Measurements from ENCODE around the gene ACOXL.

ACOXL gene

DNA sequence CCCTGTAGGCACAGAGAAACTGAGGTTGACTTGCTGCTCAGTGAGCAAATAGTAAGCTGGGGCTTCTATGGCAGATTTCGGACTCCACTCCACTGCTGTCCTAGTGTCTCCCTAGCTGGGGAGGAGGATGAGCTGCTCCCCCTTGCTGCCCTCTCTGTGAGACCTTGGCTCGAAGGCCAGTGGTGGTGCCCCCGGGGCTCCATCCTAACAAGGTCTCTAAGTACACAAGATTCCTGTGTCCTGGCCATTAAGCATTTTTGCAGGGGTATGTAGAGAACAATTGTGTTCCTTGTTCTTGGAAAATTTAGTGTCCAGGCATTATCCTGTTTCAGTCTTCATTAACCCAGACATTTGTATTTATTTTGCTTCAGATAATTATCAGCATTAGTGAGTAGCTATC lies 367.0 kb downstream of the ACOXL start:
- DNase-seq = no peak

DNA sequence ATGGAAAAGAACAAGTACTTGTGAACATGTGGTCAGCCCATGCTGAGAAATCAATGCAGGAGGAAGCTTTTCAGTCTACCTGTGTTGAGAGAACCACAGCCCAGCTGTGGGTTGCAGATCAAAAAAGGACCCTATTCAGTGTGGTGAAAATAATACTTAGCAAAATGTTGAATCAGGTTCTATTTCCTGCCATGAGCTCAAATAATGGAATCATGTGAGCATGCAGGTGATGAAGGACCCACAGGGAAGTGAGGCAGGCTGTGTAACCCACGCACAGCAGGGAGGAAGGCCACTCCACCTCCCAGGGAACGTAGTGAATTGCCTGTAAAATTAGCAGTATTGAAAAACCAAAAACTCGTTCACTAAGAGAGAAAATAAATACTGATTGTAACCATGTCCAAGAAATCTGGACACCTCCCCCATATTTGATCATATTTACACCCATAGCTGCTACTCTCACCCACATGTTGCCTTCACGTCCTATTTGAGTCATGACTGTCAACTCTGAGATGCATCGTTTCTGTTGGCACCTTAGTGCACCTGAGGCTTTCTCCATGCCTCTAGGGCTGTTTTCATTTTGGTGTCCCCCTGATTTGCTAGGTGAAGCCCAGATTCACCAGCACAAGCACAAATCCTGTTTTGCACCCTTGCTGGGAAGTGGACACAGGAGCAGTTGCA lies 367.9 kb downstream of the ACOXL start:
- no peak for DNase-seq

DNA sequence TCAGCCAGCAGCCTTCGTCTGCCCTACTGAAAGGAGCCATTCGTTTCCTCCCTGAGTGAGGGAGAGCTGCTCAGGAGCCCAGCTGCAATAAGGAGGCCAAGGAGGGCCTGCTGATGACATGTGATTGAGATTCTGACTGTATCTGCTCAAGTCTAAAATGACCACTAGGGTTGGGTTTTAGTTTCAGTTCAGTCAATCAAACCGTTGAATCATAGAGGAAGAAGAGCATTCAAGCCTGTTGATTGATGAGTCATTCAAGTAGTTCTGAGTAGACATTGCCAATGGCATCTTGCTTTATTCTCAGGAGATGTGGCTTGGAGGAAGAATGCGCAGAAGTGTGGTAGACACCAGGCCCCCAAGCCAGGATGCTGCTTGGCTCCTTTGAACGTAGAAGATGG lies 368.4 kb downstream of the ACOXL start:
- DNase-seq = no peak

DNA sequence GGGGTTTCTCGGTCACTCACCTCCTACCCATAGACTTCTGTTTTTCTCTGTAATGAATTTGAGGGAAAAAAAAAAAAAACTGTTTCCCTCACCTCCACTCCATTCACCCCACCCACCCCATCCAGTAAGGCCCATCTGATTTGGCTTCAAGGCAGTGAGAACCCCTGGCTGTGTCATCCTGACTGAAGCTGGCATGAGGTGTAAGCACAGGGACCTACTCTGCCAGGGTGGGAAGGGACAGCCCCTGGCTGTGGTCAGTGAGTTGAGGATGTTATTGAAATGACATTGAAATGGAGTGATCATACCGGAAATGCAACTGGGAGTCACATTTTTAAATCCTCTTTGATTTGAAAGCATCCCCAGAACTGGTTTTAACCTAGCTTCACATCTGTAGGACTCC lies 369.2 kb downstream of the ACOXL start:
- DNase-seq = no peak

DNA sequence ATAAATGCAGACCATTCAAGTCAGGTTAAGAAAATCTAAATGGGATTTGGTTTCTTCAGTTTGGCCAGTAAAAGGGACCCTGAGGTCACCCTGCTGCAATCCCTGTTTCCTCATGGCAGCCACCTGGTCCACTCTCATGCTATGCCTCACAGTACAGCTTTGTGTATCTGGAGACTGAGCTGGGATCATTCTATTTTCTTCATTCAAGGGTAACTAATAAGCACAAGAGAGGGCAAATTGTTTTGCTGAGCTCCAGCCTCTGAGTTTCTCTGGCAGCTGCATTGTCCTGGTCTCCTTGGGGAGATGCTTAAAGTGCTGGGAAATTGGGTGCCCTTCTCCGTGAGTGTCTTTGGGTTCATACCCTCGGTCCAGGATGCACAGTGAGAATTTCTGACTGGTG lies 369.8 kb downstream of the ACOXL start:
- DNase-seq = no peak

DNA sequence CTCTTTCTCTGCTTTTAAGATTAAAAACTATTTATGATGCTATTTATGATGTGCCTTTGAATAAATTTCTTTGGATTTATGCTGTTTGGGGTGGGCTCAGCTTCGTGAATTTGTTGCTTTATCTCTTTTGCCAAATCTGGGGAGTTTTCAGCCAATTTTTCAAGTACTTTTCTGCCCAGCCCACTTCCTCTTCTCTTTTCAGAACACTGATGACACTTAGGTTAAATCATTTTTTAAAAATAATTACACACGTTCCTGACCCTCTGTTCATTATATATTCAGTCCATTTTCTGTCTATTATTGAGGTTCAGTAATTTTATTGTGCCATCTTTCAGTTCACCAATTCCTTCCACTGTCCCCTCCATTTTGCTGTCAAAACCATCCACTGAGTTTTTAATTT lies 373.6 kb downstream of the ACOXL start:
- no peak for DNase-seq

DNA sequence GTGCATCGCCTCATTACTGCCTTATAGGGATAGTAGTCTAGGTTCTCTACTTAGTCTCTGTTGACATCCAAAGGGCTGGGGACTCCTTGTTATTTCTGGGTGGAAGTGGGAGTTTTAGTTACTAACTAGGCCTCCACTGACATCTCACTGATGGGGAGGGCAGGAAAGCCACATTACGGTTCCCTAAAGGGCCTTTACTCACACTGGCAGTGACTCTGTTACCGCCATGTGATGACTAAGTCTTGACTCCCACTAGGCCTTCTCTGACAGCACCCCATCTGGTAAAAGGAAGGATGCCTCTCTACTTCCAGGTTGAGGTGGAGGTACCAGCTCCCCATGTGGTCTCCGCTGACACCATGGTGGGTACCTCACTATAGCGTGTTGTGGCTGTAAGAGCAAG lies 374.3 kb downstream of the ACOXL start:
- no peak for DNase-seq

DNA sequence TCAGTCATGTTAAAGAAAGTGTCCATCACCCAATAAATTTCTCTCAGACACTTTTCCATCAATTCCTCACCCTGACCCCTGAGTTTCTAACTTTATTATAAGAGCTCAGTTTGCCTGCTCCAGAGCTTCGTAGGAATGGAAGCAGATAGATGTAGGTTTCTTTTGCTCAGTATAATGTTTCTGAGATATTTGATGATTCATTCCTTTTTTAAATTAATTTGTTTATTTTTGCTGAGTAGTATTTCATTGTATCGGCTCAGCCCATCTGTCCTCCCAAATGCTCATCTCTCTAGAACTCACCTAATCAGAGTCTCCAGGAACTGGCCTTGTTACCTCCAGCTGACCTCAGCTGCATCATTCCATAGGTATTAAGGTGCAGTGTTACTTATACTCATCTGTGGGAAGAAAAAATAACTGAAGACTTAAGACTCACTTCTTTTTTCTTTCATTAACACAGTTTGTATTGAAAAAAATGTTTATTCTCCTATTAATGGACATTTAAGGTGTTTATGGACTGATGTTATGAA lies 376.4 kb downstream of the ACOXL start:
- no peak for DNase-seq

DNA sequence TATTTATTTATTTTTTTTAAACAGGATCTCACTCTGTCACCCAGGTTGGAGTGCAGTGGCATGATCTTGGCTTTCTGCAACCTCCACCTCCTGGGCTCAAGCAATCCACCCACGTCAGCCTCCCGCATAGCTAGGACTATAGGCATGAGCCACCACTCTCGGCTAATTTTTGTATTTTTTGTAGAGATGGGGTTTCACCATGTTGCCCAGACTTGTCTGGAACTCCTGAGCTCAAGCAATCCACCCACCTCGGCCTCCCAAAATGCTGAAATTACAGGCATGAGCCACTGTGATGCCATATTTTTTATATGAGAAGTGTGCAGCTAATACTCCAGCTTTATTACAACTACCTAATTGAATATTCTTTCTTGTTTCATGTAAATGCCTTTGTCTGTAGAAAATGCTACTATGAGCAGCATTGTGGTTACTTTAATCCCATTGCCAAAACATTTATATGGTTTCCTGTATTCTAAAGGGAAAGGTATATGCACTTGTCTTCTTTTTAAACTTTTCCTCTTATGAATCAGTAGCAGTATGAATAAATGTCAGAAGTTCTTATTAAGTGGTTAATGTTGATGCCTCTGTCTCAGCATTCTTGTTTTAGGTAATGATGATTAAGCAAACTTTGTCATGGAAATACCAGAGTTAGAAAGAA lies 378.9 kb downstream of the ACOXL start:
- DNase-seq = no peak

DNA sequence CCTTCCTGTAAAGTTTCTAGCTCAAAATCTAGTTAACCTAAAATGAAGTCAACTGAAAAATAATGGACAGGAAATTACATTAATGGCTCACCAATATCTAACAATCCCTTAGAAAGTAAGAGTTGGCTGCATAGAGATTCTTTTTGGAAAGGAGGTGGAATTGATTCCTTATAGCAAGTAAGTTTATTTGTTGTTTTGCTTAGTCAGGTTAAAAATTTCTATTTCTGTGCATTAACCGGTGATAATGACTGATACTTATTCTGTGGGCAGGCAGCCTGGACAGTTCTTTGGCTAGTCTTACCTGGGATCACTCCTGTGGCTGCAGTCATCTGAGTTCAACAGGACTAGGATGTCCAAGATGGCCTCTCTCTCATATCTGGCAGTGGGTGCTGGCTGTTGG lies 381.5 kb downstream of the ACOXL start:
- DNase-seq = no peak

DNA sequence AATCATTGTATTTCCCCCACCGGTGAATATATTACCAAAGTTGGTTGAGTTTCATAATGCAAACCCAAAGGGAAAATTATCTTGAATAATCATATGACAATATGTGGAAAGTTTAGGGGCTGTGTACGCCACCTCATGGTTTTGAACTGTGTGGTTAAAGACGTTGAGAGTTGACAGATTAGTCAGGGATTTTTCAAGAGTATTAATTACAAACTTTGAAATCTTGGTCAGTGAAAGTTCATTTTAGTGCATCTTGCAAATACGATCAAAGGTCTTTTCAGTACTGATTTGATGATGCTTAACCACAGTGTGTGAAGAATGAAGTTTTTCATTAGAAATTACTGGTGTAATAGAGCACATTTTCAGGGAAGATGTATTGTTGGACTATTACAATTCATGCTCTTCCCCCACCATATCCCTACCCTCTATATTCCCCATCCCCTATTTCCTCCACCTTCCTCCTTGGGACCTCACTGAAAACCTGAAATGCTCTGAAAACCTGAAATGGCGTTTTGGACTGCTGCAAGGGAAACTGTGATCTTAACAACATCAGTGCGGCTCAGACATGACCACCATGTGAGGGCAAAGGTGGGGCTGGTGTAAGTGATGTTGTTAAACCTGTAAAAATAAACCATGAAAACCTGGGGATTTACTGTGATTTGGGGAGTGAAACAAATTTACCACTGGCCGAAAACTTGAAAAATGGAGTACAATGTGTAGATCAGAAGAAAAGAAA lies 383.8 kb downstream of the ACOXL start:
- no peak for DNase-seq

DNA sequence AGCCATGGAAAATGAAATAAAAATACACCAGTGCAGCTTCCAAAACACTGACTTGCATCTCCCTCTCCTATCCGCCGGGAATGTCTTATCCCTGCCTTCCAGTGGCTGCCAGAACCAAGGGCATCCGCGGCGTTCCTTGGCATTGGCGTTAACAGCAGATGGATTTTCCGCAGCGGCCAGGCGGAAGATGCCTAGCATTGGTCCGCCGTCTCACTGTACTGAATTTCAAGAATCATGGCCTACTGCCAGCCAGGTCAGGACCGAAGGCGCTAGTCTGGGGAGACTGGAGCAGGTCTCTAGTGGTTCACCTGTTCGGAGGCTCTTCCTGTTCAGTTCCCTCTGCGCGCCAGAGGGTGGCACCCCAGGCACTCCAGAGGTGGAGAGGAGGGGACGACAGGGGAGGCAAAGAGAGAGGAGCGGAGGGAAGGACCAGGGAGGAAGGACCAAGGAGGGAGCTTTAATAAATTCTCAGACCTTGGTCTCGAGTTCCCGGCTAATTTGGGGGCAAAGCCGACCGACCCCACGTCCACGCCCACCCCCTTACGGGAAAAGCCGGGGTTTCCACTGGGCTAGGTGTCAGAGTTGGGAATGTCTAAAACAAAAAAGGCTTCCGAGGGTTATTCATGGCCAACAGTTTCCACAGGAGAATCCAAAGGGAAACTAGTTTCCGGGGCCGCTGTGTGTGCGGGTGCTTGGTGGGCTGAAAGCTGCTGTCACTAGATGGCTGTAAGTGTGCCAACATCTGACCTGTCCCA lies 384.6 kb downstream of the ACOXL start:
- DNase-seq = no peak

DNA sequence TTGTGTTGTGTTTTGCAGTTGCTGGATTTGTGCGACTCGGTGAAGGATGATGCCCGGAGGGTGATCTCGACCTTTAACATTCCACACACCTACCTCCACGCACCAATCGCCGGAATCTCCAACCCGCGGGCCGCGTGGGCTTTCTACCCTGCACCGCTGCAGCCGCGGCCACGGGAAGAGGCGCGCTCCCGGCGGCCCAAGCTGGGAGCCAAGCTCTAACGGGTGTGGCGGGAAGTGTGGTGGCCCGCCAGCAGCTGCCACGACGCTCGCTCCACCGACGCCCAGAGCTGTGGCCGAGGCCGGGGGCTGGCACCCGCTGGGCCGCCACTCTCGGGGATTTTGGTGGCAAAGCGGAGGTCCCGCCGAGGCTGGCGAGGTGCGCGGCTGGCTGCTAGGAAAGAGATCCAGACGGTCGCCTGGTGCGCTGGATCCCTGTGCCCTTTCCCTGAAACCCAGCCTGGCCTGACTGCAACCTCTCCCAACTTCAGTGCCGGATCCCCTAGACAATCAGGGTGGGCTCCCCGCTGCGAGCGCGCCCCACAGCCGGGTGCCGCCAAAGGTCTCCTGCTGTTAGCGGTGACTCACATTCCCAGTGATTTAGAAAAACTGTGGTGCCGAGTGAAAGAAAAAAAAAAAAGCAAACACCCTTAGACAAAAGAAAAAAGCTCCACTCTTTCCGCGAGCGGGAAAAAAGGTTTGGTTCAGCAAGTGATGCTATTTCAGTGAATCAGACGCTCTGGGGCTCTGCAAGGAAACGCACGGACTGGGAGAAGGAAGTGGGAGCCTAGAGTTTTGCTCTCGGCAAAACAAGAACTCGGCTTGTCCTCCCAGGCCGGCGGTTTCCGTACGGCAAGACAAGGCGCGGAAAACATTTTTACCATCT lies 385.5 kb downstream of the ACOXL start:
- no peak for DNase-seq

DNA sequence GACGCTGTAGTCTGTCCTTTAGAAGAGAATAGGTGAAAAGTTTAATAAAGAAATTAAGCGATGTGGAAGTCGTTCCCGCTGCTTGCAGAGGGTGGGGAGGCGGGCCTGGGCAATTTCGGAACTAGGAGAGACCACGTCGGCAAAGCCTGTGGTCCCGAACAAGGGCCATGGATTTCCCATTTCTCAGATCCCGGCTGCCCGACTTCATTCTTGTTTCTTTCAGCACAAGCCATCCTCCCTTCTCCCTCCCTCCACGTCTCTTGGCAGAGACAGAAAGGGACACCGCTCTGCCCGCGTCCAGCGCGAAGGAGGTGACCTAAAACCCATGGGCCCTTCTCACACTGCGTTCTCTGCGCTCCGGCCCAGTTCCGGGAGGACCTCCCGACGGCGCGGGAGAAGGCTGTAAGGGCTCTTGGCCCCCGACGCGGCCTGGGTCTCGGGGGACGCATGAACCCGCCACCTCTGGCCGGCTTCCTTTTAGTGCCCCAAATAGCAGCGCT lies 386.2 kb downstream of the ACOXL start:
- DNase-seq = no peak

DNA sequence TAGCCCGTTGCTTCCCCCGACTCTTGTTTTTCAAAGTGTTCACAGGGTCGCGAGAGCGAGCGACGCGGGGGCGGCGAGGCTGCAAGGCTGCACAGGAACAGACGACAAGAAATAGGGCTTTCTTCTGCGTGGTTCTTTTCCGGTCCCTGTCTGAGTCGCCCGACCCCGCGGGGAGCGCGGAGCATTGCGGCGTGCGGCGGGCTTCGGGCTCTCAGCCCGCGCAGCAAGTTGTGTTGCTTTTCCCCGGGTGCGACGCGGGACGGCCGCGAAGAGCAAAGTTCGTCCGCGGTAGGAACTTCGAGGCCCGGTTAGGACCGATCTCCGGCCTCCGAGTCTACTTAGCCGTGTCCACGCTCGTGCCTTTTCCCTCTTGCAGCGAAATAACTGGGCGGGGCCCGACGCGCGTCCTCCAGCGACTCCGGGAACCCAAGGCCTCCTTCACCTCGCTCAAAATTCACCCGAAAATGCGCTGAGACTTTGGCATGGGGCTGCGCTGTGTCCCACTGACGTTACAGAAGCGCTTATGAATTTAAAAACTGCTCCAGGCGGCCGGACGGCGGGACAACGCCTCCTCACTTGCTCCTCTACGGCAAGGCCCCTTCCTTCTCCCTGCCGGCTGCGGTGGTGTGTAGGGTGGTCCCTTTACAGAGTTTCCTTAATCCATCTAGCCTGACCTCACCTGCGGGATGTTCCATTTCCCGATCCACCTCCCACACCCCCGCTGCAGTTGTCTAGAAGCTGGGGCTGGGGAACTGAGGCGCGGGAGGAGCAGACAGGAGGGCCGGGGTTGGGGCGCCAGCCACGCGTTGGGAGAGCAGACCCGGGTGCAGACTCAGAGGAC lies 386.8 kb downstream of the ACOXL start:
- no peak for DNase-seq

DNA sequence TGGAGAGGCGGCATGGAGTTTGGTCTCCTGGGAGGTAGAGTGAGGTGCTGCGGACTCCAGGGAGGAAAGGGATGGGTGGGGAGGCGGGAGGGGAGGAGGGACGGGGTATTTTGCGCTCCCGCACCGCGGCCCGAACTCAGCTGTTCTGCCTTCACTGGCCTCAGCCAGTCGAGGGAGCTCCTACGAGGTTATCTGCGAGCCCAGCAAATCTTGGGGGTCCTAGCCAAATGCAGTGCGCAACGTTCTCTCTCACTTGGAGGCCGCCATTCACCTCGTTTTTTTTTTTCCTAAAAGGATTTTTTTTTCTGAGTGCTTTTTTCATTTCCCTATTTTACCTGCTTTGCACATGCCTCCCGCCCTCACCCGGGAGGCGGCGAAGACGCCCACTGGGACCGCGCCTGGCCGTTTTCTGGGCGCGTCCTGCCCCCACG lies 387.5 kb downstream of the ACOXL start:
- DNase-seq = no peak

DNA sequence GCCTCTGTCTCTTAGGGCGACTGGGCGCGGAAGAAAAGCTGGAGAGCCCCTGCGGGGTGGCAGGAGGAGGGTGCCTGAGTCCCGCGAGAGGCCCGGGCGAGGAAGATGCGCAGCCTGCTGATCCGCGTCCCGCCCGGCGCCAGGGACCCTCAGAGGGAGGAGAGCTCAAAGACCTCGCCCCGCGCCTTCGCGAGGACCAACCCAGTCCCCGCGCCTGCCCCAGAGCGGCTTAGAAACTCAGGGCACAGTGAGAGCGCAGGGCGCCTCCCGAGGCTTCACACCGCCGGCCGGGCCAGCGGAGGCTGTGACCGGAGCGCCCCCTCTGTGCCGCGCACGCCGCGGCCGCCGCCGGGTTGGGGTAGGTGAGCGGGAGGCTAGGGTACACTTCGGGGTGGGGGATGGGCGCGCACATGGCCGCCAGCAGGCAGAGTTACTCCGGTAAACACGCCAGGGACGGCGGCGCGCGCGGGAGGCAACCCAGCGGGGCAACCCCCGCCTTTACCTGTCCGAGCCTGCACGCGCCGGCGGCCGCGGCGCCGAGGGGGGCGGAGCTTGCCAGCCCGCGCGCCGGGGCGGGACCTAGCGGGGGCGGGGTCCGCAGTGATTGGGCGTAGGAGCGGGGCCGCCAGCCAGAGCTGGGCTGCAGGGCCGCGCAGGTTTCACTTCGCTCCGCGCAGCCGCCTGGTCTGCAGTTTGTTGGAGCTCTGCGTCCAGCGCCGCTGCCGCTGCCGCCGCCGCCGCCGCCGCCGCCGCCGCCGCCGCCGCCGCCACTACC lies 388.1 kb downstream of the ACOXL start, which contains the start of gene BCL2L11:
Gene BCL2L11 (plus strand): TSS at position 662 of the 775 bp plus-strand sequence. CDS start 2,832 bp downstream, outside the sequence.
- DNase-seq = peak; percentile 32

DNA sequence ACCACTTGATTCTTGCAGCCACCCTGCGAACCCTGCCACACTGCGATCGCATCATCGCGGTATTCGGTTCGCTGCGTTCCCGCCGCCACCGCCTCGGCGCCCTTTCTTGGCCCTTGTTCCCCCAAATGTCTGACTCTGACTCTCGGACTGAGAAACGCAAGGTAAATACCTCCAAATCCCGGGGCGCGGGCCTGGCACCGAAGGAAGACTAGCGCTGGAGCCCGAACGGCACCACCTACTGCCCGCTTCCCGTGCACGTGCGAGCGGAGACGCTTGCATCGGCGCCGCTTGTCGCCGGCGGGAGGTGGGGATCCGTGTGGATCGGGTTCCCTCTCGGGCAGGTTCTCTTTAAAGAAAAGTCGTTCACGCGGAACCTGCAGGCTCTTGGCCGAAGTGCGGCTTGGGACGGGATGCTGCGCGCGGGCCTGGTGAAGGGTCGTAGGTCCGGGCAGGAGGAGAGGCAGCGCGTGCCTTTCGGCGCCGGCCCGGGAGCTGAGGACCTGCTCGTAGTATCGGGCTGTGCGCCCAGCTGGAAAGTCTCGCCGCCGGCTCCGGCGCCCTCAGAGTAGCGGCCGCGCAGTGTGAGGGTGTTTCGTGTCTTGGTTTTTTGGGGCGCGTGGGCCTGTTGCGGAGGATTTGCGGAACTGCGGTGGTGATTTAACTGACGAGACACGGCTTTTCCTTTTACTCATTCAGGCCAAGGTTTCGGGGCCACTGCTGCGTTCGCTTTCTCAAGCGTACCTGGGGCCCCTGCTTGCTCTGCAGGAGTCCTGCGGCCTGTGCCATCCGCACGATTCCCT lies 388.9 kb downstream of the ACOXL start:
- no peak for DNase-seq

All from NCI-H187 treated with DMSO at 0.1 percent for 48 hours (cell line).